GM12891 (cell line): ENCODE results near the gene IGSF3.
"Not testable (repeated sequence)": the region's sequence is repeated elsewhere in the genome, so short reads cannot be mapped to it uniquely, and the experiment has no call there.

Source experiments
- POLR2A ChIP-seq: IDR thresholded peaks from 2 replicates; pipeline ENCODE4 v1.6.1; 2011; ENCODE audit warnings: low read depth, low read length, control low read depth
- POLR2AphosphoS5 ChIP-seq: IDR thresholded peaks from 2 replicates; pipeline ENCODE4 v1.6.1; 2011; ENCODE audit warnings: low read depth, low read length, control low read depth
- TAF1 ChIP-seq: IDR thresholded peaks from 2 replicates; pipeline ENCODE4 v1.6.1; 2011; ENCODE audit warnings: low read depth, low read length, control low read depth

- TF ChIP-seq TAF1, POLR2A, POLR2AphosphoS5: not testable (repeated sequence)
These were observed 35.3 kb downstream of the IGSF3 start for GRCh38 chr1:116631996-116632925.
